ENCODE results near the gene ZNF644. TPM values are rescaled to one million over a fixed set of nuclear protein-coding genes. Genes with fewer than 3 reads are reported as not detected.
"Not testable (repeated sequence)": the region's sequence is repeated elsewhere in the genome, so short reads cannot be mapped to it uniquely, and the experiment has no call there.

ZNF644 gene
- total RNA-seq, result 49.8 and 56.1 TPM in 2 replicates

DNA sequence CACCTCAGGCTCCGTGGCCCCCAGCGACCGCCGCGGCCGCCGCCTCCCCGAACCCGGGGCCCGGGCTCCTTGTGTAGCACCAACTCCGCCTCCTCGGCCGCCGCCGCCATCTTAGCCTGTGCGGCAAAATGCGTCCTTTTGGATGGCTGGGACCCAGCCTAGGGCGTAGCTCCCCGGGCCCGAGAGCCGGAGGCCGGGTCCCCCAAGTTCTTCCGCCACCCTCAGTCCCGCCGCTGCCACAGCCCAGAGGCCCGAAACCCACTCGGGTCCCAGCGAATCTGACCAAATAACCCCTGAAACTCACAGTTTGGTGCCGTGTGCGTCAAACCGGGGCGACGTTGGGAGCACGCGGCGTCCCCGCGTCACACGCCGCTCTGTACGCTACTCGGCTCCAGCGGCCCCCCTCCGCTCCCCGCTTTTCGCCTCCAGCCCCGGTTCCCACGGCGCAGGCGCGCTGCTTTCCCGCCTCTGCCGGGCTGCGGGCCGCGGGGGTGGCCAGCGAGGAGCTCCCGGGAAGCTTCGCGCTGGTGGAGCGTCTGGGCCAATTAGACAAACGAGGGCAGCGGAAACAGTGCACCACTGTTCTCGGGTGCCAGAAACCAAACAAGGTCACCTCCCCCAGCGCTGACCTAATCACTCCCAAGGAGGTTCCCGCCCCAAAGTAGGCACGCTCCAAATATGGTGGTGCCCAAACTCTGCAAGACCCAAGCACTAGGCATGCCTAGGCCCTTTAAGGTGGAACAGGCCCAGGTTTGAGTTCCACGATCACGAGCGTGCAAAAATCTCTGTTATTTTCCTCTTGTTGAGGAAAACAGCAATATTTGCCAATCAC, at the start of gene ZNF644:
TSS of gene ZNF644 (minus strand) at position 350 of the 832 bp plus-strand sequence. CDS start 39,682 bp downstream, outside the sequence.
- Mint-ChIP-seq H3K27ac (peak within 1 kb of the TSS; percentile 100), H3K9me3 (no peaks in the 10 kb centered on the region), H3K27me3 (ENCODE audit: low read depth) (no peaks in the 10 kb centered on the region), H3K36me3 (ENCODE audit: low read depth) (peaks cover 40% of the 10 kb centered on the region), H3K4me3 (ENCODE audit: low read depth) (peak within 1 kb of the TSS; percentile 95), H3K4me1 (ENCODE audit: low read depth) (peaks cover 37% of the 10 kb centered on the region)
- intact Hi-C loops (cut with micrococcal nuclease), result loop anchor here (1.0 to 5.0 kb wide), 2 partner anchors 103 to 170 kb away; no protein-coding TSS in a partner anchor
- peak; percentile 89 for DNase-seq (ENCODE audit: low spot score)

DNA sequence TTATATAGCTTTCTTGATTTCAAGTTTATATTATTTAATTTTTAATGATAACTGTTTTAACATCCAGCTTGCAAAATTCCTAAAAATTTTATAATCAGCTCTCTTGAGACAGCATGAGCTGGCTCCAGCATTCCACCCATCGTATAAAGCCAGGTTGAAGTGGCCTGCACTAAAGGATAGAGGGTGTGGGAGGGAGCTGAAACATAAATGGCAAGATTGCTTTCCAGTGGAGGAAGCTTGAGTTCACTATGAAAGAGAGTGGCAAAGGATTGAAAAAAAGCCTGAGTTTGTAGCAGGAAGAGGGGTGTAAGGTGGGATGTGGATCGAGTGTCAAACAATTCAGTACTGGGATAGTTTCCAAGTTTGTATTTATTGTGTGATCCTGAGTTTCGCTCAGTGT, 48.5 kb upstream of the ZNF644 start:
- H3K36me3 Mint-ChIP-seq (ENCODE audit: low read depth), result no peaks in the 10 kb centered on the region
- no peaks in the 10 kb centered on the region for H3K9me3 Mint-ChIP-seq
- intact Hi-C loops (cut with micrococcal nuclease), result no loop called here
- H3K27me3 Mint-ChIP-seq (ENCODE audit: low read depth), result peaks cover 2% of the 10 kb centered on the region
- no peaks in the 10 kb centered on the region for H3K4me1 Mint-ChIP-seq (ENCODE audit: low read depth)
- DNase-seq (ENCODE audit: low spot score), result no peak
- no peak overlapping the region for H3K27ac Mint-ChIP-seq
- H3K4me3 Mint-ChIP-seq (ENCODE audit: low read depth), result no peak overlapping the region

DNA sequence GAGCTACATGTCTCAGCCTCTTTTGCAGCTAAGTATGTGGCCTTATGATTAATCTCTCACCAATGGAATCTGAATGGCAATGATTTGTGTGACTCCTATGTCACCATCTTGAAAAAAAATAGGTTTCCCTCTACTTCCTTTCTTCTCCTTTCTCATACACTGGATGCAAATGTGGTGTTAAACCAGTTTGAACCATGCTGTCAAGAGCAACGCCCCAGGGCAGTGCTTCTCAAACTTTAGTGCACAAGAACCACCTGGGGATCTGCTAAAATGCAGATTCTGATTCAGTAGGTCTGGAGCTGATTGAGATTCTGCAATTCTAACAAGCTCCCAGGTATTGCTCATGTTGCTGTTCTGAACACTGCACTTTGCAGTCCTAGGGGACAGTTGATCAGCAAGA, 44.7 kb upstream of the ZNF644 start:
- no peaks in the 10 kb centered on the region for H3K4me1 Mint-ChIP-seq (ENCODE audit: low read depth)

DNA sequence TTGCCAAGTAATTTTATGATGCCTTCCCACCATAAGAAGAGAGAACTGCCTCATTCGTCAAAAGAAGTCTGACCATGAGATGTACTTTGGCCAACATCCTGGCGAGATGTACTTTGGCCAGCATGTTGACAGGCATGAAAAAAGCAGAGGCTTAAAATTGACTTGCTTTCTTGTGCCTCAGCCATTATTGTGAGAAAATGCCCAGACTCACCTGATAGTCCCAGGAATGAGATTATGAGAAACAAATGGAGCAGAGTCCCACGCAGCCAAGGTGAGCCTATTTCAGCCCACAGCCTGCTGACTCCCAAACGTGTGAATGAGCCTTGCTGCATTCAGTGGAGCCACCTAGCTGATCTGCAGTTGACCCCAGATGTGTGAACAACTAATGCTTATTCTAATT, 43.5 kb upstream of the ZNF644 start:
- no peak for DNase-seq (ENCODE audit: low spot score)
- Mint-ChIP-seq H3K9me3 (peaks cover 5% of the 10 kb centered on the region), H3K36me3 (ENCODE audit: low read depth) (no peaks in the 10 kb centered on the region), H3K4me3 (ENCODE audit: low read depth) (no peak overlapping the region), H3K4me1 (ENCODE audit: low read depth) (no peaks in the 10 kb centered on the region), H3K27me3 (ENCODE audit: low read depth) (no peaks in the 10 kb centered on the region), H3K27ac (no peak overlapping the region)
- intact Hi-C loops (cut with micrococcal nuclease), result no loop called here

More for the DNA sequence above, 44.7 kb upstream of the ZNF644 start:
- DNase-seq (ENCODE audit: low spot score), result no peak
- H3K36me3 Mint-ChIP-seq (ENCODE audit: low read depth), result no peaks in the 10 kb centered on the region
- H3K4me3 Mint-ChIP-seq (ENCODE audit: low read depth), result no peak overlapping the region
- no peaks in the 10 kb centered on the region for H3K9me3 Mint-ChIP-seq
- no peak overlapping the region for H3K27ac Mint-ChIP-seq
- H3K27me3 Mint-ChIP-seq (ENCODE audit: low read depth), result no peaks in the 10 kb centered on the region
- intact Hi-C loops (cut with micrococcal nuclease), result no loop called here

DNA sequence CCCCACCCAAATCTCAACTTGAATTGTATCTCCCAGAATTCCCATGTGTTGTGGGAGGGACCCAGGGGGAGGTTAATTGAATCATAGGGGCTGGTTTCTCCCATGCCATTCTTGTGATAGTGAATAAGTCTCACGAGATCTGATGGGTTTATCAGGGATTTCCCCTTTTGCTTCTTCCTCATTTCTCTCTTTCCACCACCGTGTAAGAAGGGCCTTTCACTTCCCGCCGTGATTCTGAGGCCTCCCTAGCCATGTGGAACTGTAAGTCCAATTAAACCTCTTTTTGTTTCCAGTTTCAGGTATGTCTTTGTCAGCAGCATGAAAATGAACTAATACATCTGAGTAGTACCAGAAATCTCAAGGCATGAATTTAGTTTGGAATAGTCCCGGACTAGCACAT, 41.6 kb upstream of the ZNF644 start:
- H3K36me3 Mint-ChIP-seq (ENCODE audit: low read depth); H3K9me3 Mint-ChIP-seq; H3K4me3 Mint-ChIP-seq (ENCODE audit: low read depth); H3K27ac Mint-ChIP-seq; H3K4me1 Mint-ChIP-seq (ENCODE audit: low read depth); DNase-seq (ENCODE audit: low spot score); H3K27me3 Mint-ChIP-seq (ENCODE audit: low read depth); intact Hi-C loops (cut with micrococcal nuclease): not testable (repeated sequence)

DNA sequence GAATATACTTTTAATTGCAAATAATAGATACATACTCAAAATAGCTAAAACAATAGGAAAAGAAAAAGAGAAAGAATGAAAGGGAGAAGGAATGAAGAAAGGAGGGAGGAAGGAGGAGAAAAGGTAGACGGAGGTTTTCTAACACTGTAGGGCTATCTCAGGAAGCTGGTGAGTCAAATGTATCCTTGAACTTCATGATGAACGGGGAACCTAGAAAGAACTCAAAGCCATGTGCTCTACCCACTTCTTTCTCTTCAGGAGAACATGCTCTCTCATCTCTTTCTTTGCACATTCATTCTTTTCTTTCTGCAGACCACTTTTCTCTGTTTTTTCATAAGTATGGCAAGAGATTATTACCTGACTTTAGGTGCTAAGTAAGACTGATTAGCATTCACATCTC, 37.3 kb upstream of the ZNF644 start:
- intact Hi-C loops (cut with micrococcal nuclease), result no loop called here
- Mint-ChIP-seq H3K4me1 (ENCODE audit: low read depth) (no peaks in the 10 kb centered on the region), H3K27ac (no peak overlapping the region), H3K36me3 (ENCODE audit: low read depth) (no peaks in the 10 kb centered on the region), H3K4me3 (ENCODE audit: low read depth) (no peak overlapping the region), H3K27me3 (ENCODE audit: low read depth) (peaks cover 4% of the 10 kb centered on the region), H3K9me3 (peaks cover 5% of the 10 kb centered on the region)
- DNase-seq (ENCODE audit: low spot score), result no peak

DNA sequence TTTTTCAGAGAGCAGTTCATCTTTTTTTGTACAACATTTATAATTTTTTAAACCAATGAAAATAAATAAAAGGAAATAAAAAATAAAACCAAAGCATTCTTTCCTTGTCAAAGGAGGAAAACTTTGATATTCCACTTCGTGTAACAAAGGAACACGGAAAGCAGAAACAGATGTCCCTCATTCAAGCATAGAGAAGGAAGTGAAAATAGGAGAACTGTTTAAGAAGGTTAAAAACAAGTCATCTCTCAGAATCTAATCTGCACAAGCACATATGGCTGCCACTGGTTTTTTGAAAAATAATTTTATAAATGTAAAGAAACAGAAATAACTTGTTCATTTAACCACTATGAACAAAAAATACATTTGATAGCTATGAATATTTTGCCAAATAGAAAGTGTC, 35.9 kb upstream of the ZNF644 start:
- peaks cover 4% of the 10 kb centered on the region for H3K27me3 Mint-ChIP-seq (ENCODE audit: low read depth)

DNA sequence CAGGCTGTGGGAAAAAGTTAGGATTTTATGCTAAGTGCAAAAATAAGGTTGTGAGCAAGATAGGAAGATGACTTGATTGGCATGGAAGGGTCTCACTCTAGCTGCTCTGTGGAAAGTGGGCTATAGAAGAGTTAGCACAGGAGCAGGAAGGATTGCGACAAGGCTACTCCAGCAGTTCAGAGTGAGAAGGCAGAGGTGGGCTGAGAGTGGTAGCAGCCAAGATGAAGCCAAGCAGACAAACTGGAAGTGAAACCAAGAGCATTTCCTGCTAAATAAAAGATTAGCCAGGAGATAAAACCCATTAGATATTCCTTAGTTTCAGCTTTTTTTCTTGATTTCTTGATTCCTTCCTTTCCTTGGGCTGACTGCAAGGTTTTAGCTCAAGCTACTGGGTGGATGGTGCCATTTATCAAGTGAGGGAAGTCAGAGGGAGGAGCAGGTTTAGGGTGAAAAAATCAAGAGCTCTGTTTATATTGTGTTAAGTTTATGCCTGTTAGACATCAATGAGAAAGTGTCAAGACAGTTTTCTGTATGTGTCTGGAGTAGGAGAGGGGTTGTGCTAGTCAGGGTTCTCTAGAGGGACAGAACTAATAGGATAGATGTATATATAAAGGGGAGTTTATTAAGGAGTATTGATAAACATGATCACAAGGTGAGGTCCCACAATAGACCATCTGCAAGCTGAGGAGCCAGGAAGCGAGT, 33.1 kb upstream of the ZNF644 start:
- peaks cover 6% of the 10 kb centered on the region for H3K27me3 Mint-ChIP-seq (ENCODE audit: low read depth)
- no peaks in the 10 kb centered on the region for H3K4me1 Mint-ChIP-seq (ENCODE audit: low read depth)
- H3K36me3 Mint-ChIP-seq (ENCODE audit: low read depth), result no peaks in the 10 kb centered on the region
- H3K4me3 Mint-ChIP-seq (ENCODE audit: low read depth), result no peak overlapping the region
- no peak overlapping the region for H3K27ac Mint-ChIP-seq
- no peaks in the 10 kb centered on the region for H3K9me3 Mint-ChIP-seq
- intact Hi-C loops (cut with micrococcal nuclease), result no loop called here
- no peak for DNase-seq (ENCODE audit: low spot score)

More for the DNA sequence above, 35.9 kb upstream of the ZNF644 start:
- Mint-ChIP-seq H3K27ac (no peak overlapping the region), H3K9me3 (peaks cover 5% of the 10 kb centered on the region), H3K36me3 (ENCODE audit: low read depth) (no peaks in the 10 kb centered on the region), H3K4me3 (ENCODE audit: low read depth) (no peak overlapping the region), H3K4me1 (ENCODE audit: low read depth) (no peaks in the 10 kb centered on the region)
- no peak for DNase-seq (ENCODE audit: low spot score)
- intact Hi-C loops (cut with micrococcal nuclease), result no loop called here

DNA sequence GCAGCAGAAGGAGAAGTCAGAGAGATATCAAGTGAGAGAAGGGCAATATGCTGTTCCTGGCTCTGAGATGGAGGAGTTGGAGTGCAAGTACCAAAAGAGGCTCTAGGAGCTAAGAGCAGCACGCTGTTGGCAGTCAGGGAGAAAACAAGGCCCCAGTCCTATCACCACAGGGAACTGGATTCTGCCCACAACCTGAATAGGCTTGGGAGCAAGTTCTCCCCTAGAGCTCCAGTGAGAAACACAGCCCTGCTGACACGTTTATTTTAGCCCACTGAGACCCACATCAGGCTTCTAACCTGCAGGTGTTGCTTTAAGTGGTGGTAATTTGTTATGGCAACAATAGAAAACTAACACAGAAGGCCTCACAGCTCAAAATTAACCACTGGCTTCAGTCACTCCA, 31.8 kb upstream of the ZNF644 start:
- no peak for DNase-seq (ENCODE audit: low spot score)
- H3K27me3 Mint-ChIP-seq (ENCODE audit: low read depth), result peaks cover 4% of the 10 kb centered on the region
- no peaks in the 10 kb centered on the region for H3K9me3 Mint-ChIP-seq
- intact Hi-C loops (cut with micrococcal nuclease), result no loop called here
- no peak overlapping the region for H3K4me3 Mint-ChIP-seq (ENCODE audit: low read depth)
- H3K36me3 Mint-ChIP-seq (ENCODE audit: low read depth), result no peaks in the 10 kb centered on the region
- no peak overlapping the region for H3K27ac Mint-ChIP-seq
- H3K4me1 Mint-ChIP-seq (ENCODE audit: low read depth), result no peaks in the 10 kb centered on the region

DNA sequence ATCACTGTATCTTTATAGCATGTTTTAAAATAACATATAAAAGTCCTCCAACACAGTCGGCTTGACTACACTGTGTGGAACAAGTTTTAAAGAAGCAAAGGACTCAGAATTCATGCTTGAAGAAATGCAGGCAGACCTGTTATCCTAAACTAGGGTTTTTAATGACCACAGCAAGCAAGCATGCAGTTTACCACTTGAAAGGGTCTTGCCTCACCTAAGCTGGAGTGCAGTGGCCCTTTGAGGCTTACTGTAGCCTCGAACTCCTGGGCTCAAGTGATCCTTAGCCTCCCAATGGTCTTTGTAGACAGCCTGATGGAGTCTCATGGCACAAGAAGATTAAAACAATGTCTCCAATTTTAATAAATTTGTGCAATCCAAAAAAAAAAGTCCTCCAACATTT, 27.7 kb upstream of the ZNF644 start:
- DNase-seq (ENCODE audit: low spot score); H3K36me3 Mint-ChIP-seq (ENCODE audit: low read depth); intact Hi-C loops (cut with micrococcal nuclease); H3K4me1 Mint-ChIP-seq (ENCODE audit: low read depth); H3K27ac Mint-ChIP-seq; H3K9me3 Mint-ChIP-seq; H3K4me3 Mint-ChIP-seq (ENCODE audit: low read depth); H3K27me3 Mint-ChIP-seq (ENCODE audit: low read depth): not testable (repeated sequence)

DNA sequence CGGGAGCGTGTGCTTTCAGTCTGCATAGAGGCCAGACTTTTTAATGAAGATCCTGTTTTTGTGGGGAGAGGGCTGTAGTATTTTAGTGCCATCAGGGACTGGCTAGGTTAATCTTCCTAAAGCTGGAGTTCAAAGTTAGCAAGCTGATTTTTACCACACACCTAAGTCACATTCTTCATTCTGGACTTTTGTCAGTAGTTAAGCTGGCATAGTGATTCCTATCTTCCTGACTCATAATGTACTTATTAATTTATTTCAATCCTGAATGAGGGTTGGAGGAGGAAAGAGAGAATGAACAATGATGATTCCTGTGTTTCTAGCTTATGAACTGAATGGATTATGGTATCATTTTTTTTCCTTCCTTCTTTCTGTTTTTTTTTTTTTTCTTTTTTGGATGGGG, 24.9 kb upstream of the ZNF644 start:
- no peak overlapping the region for H3K4me3 Mint-ChIP-seq (ENCODE audit: low read depth)
- intact Hi-C loops (cut with micrococcal nuclease), result no loop called here

DNA sequence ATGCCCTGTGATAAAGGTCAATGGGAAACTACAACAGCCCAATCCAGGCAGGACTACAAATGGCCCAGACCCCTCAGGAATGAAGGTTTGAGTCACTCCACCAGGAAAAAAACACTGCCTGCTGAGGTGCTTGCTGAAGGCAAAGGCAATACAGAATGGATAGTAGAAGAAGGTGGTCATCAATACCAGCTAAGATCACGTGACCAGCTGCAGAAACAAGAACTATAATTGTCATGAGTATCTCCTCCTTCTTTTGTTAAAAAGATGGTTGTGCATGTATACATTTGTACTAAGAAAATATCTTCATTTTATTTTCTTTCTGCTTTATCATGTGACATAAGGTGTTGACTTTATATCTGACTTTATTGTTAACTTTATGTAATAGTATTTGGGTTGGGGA, 23.4 kb upstream of the ZNF644 start:
- Mint-ChIP-seq H3K9me3 (peaks cover 4% of the 10 kb centered on the region), H3K4me3 (ENCODE audit: low read depth) (no peak overlapping the region), H3K4me1 (ENCODE audit: low read depth) (no peaks in the 10 kb centered on the region), H3K27ac (no peak overlapping the region), H3K36me3 (ENCODE audit: low read depth) (no peaks in the 10 kb centered on the region), H3K27me3 (ENCODE audit: low read depth) (peaks cover 5% of the 10 kb centered on the region)
- intact Hi-C loops (cut with micrococcal nuclease), result no loop called here
- DNase-seq (ENCODE audit: low spot score), result no peak

More for the DNA sequence above, 24.9 kb upstream of the ZNF644 start:
- peaks cover 5% of the 10 kb centered on the region for H3K27me3 Mint-ChIP-seq (ENCODE audit: low read depth)
- no peaks in the 10 kb centered on the region for H3K9me3 Mint-ChIP-seq
- no peak overlapping the region for H3K27ac Mint-ChIP-seq
- no peaks in the 10 kb centered on the region for H3K36me3 Mint-ChIP-seq (ENCODE audit: low read depth)
- DNase-seq (ENCODE audit: low spot score), result no peak
- H3K4me1 Mint-ChIP-seq (ENCODE audit: low read depth), result no peaks in the 10 kb centered on the region

DNA sequence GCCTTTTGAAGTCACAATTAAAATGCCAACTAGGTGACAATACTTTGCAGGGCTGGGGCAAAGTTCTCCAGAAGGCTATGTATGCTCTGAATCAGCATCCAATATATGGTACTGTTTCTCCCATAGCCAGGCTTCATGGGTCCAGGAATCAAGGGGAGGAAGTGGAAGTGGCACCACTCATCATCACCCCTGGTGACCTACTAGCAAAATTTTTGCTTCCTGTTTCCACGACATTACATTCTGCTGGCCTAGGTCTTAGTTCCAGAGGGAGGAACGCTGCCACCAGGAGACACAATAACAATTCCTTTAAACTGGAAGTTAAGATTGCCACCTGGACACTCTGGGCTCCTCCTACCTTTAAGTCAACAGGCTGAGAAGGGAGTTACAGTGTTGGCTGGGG, 22.9 kb upstream of the ZNF644 start:
- H3K27me3 Mint-ChIP-seq (ENCODE audit: low read depth); H3K4me3 Mint-ChIP-seq (ENCODE audit: low read depth); H3K27ac Mint-ChIP-seq; H3K36me3 Mint-ChIP-seq (ENCODE audit: low read depth); DNase-seq (ENCODE audit: low spot score); intact Hi-C loops (cut with micrococcal nuclease); H3K4me1 Mint-ChIP-seq (ENCODE audit: low read depth); H3K9me3 Mint-ChIP-seq: not testable (repeated sequence)
